Measurements from ENCODE around the gene NPR3.

NPR3 gene

GRCh38 chr5:32678472-32678871, 32.6 kb upstream of the NPR3 start:
- H3K27me3 Mint-ChIP-seq (ENCODE audit: low read depth, poor library complexity): peaks cover 9% of the 10 kb centered on the region
- no peaks in the 10 kb centered on the region for H3K4me1 Mint-ChIP-seq
- H3K36me3 Mint-ChIP-seq (ENCODE audit: low read depth): no peaks in the 10 kb centered on the region
- no peak overlapping the region for H3K27ac Mint-ChIP-seq
- H3K9me3 Mint-ChIP-seq: peaks cover 9% of the 10 kb centered on the region
- no peak overlapping the region for H3K4me3 Mint-ChIP-seq
- TF ChIP-seq CTCF (IDR thresholded peaks at IDR 0.05): no peak
- no peak for DNase-seq

- no peak overlapping the region for H3K27ac Mint-ChIP-seq
- H3K4me3 Mint-ChIP-seq: no peak overlapping the region
- H3K36me3 Mint-ChIP-seq (ENCODE audit: low read depth): no peaks in the 10 kb centered on the region
- peaks cover 16% of the 10 kb centered on the region for H3K9me3 Mint-ChIP-seq
- DNase-seq: no peak
- H3K4me1 Mint-ChIP-seq: no peaks in the 10 kb centered on the region
- peaks cover 6% of the 10 kb centered on the region for H3K27me3 Mint-ChIP-seq (ENCODE audit: low read depth, poor library complexity)
- no peak for TF ChIP-seq CTCF (IDR thresholded peaks at IDR 0.05)
Measured at GRCh38 chr5:32679218-32679617, 31.9 kb upstream of the NPR3 start.

GRCh38 chr5:32680183-32680582, 30.9 kb upstream of the NPR3 start:
- Mint-ChIP-seq H3K27ac (no peak overlapping the region), H3K9me3 (peaks cover 26% of the 10 kb centered on the region), H3K4me3 (no peak overlapping the region), H3K4me1 (no peaks in the 10 kb centered on the region), H3K27me3 (ENCODE audit: low read depth, poor library complexity) (peaks cover 12% of the 10 kb centered on the region), H3K36me3 (ENCODE audit: low read depth) (no peaks in the 10 kb centered on the region)
- DNase-seq: no peak
- TF ChIP-seq CTCF (IDR thresholded peaks at IDR 0.05): no peak

- no peaks in the 10 kb centered on the region for H3K4me1 Mint-ChIP-seq
- no peak for TF ChIP-seq CTCF (IDR thresholded peaks at IDR 0.05)
- H3K4me3 Mint-ChIP-seq: no peak overlapping the region
- DNase-seq: no peak
- peaks cover 7% of the 10 kb centered on the region for H3K27me3 Mint-ChIP-seq (ENCODE audit: low read depth, poor library complexity)
- no peak overlapping the region for H3K27ac Mint-ChIP-seq
- peaks cover 30% of the 10 kb centered on the region for H3K9me3 Mint-ChIP-seq
- no peaks in the 10 kb centered on the region for H3K36me3 Mint-ChIP-seq (ENCODE audit: low read depth)
Measured at GRCh38 chr5:32683125-32683524, 28.0 kb upstream of the NPR3 start.

- no peak overlapping the region for H3K4me3 Mint-ChIP-seq
- H3K9me3 Mint-ChIP-seq: peaks cover 30% of the 10 kb centered on the region
- DNase-seq: no peak
- TF ChIP-seq CTCF (IDR thresholded peaks at IDR 0.05): no peak
- no peaks in the 10 kb centered on the region for H3K4me1 Mint-ChIP-seq
- no peaks in the 10 kb centered on the region for H3K36me3 Mint-ChIP-seq (ENCODE audit: low read depth)
- H3K27me3 Mint-ChIP-seq (ENCODE audit: low read depth, poor library complexity): peaks cover 10% of the 10 kb centered on the region
- H3K27ac Mint-ChIP-seq: no peak overlapping the region
Measured at GRCh38 chr5:32684260-32684659, 26.9 kb upstream of the NPR3 start.

- Mint-ChIP-seq H3K4me3 (no peak overlapping the region), H3K4me1 (no peaks in the 10 kb centered on the region), H3K27ac (no peak overlapping the region), H3K36me3 (ENCODE audit: low read depth) (no peaks in the 10 kb centered on the region), H3K9me3 (peaks cover 30% of the 10 kb centered on the region), H3K27me3 (ENCODE audit: low read depth, poor library complexity) (peaks cover 10% of the 10 kb centered on the region)
- no peak for TF ChIP-seq CTCF (IDR thresholded peaks at IDR 0.05)
- DNase-seq: no peak
Measured at GRCh38 chr5:32686799-32687498, 24.2 kb upstream of the NPR3 start.
